Measurements from ENCODE around the gene CTRL. TPM values are rescaled to one million over a fixed set of nuclear protein-coding genes. Genes with fewer than 3 reads are reported as not detected.

Gene CTRL
- total and polyA plus RNA-seq, 4 experiments from 2014 or later: 0.41 to 8.6 (median 3.5) TPM

DNA sequence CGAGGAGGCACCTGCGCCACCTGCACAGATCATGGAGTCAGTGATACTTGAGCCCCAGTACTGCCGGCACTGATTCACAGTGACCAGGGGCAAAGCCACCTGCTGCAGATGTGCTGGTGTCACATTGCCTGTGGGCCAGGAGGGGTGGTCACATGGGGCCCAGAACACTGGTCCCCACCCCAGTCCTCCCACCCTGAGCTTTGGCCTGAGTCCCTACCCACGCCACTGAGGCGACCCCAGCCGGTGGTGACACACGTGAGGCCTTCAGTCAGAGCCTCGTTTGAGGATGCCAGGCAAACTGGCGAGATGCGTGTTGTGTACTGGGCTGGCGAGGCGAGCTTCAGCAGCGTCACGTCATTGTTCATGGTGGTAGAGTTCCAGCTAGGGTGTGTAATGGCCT, 1.5 kb downstream of the CTRL start:
- POLR2A ChIA-PET (ENCODE audit: partially characterized antibody): interaction anchor here (1.6 kb wide), 1 partner anchor 47 kb away, joined by 5 read pairs; no protein-coding TSS in a partner anchor
- intact Hi-C loops (cut with micrococcal nuclease): no loop called here
- Histone ChIP-seq H3K27me3 (ENCODE audit: insufficient read depth, low read length) (no peaks in the 10 kb centered on the region), H3K36me3 (ENCODE audit: insufficient read depth, low read length) (peaks cover 54% of the 10 kb centered on the region), H3K27ac (ENCODE audit: low read depth, low read length) (no peak overlapping the region), H3K4me1 (ENCODE audit: insufficient read depth, low read length) (peaks cover 15% of the 10 kb centered on the region), H3K9me3 (ENCODE audit: control insufficient read depth in 1 of 2, low read length in 2 of 2) (no peaks in the 10 kb centered on the region), H3K4me3 (ENCODE audit: low read length in 2 of 2) (no peak overlapping the region)
- CTCF ChIA-PET (ENCODE audit: partially characterized antibody): interaction anchor here (2.7 to 8.8 kb wide), 3 partner anchors 46 to 409 kb away, joined by 9 to 61 read pairs (median 30); partner anchors contain the start of gene NRN1L
- no peak for DNase-seq
- Mint-ChIP-seq H3K9me3 (no peaks in the 10 kb centered on the region), H3K4me3 (no peak overlapping the region), H3K27ac (no peak overlapping the region), H3K4me1 (peaks cover 6 to 28% (median 17%) of the 10 kb centered on the region in 4 donors), H3K27me3 (no peaks in the 10 kb centered on the region), H3K36me3 (peaks cover 9 to 40% of the 10 kb centered on the region in 2 donors)

DNA sequence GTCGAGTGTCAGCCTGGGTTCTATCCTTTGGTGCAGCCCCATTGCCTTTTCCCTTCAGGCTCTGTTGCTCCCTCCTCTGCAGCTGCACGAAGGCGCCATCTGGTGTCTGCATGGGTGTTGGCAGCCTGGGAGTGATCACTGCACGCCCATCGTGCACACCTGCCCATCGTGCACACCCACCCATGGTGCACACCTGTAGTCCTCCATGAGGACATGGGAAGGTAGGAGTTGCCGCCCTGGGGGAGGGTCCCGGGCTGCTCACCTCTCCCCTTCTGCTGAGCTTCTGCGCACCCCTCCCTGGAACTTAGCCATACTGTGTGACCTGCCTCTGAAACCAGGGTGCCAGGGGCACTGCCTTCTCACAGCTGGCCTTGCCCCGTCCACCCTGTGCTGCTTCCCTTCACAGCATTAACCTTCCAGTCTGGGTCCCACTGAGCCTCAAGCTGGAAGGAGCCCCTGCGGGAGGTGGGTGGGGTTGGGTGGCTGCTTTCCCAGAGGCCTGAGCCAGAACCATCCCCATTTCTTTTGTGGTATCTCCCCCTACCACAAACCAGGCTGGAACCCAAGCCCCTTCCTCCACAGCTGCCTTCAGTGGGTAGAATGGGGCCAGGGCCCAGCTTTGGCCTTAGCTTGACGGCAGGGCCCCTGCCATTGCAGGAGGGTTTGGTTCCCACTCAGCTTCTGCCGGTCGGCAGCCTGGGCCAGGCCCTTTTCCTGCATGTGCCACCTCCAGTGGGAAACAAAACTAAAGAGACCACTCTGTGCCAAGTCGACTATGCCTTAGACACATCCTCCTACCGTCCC, 2.9 kb downstream of the CTRL start:
- CTCF ChIA-PET (ENCODE audit: partially characterized antibody): interaction anchor here (0.7 to 8.8 kb wide), 16 partner anchors 9 to 407 kb away, joined by 3 to 61 read pairs (median 4); partner anchors contain the start of genes EDC4 and NRN1L
- peaks cover 2 to 35% of the 10 kb centered on the region in 2 donors for H3K36me3 Mint-ChIP-seq
- H3K4me1 ChIP-seq (ENCODE audit: insufficient read depth, low read length): peaks cover 7% of the 10 kb centered on the region
- H3K4me1 Mint-ChIP-seq: peaks cover 3 to 16% (median 8%) of the 10 kb centered on the region in 4 donors
- no peak overlapping the region for H3K27ac ChIP-seq (ENCODE audit: low read depth, low read length)
- no peak overlapping the region for H3K4me3 ChIP-seq (ENCODE audit: low read length in 2 of 2)
- no peaks in the 10 kb centered on the region for H3K9me3 ChIP-seq (ENCODE audit: control insufficient read depth in 1 of 2, low read length in 2 of 2)
- H3K27ac Mint-ChIP-seq: peak overlapping the region; percentile 22 to 74 (median 69)
- peaks cover 43% of the 10 kb centered on the region for H3K36me3 ChIP-seq (ENCODE audit: insufficient read depth, low read length)
- H3K9me3 Mint-ChIP-seq: no peaks in the 10 kb centered on the region
- DNase-seq: peak; percentile 70 to 75 (median 72)
- H3K4me3 Mint-ChIP-seq: no peak overlapping the region
- POLR2A ChIA-PET (ENCODE audit: partially characterized antibody): interaction anchor here (0.9 to 1.7 kb wide), 5 partner anchors 8 to 256 kb away, joined by 3 to 10 read pairs (median 5); partner anchors contain the start of genes PSKH1 and PSMB10
- no peaks in the 10 kb centered on the region for H3K27me3 Mint-ChIP-seq
- intact Hi-C loops (cut with micrococcal nuclease): loop anchor here (1.0 to 2.0 kb wide), 4 partner anchors 45 to 408 kb away; partner anchors contain the start of gene THAP11
- no peaks in the 10 kb centered on the region for H3K27me3 ChIP-seq (ENCODE audit: insufficient read depth, low read length)

DNA sequence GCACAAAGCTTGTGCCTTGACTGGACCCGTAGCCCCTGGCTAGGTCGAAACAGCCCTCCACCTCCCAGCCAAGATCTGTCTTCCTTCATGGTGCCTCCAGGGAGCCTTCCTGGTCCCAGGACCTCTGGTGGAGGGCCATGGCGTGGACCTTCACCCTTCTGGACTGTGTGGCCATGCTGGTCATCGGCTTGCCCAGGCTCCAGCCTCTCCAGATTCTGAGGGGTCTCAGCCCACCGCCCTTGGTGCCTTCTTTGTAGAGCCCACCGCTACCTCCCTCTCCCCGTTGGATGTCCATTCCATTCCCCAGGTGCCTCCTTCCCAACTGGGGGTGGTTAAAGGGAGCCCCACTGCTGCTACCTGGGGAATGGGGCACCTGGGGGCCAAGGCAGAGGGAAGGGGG, 3.5 kb downstream of the CTRL start:
- peak overlapping the region in 6 of 7 donors; percentile 22 to 75 (median 69) for H3K27ac Mint-ChIP-seq
- ChIA-PET POLR2A (ENCODE audit: partially characterized antibody) (interaction anchor here (0.9 to 1.7 kb wide), 3 partner anchors 9 to 255 kb away, joined by 3 to 10 read pairs (median 5); partner anchors contain the start of genes PSKH1 and PSMB10), CTCF (ENCODE audit: partially characterized antibody) (interaction anchor here (1.0 to 8.8 kb wide), 13 partner anchors 9 to 407 kb away, joined by 3 to 61 read pairs (median 5); partner anchors contain the start of genes EDC4 and NRN1L)

DNA sequence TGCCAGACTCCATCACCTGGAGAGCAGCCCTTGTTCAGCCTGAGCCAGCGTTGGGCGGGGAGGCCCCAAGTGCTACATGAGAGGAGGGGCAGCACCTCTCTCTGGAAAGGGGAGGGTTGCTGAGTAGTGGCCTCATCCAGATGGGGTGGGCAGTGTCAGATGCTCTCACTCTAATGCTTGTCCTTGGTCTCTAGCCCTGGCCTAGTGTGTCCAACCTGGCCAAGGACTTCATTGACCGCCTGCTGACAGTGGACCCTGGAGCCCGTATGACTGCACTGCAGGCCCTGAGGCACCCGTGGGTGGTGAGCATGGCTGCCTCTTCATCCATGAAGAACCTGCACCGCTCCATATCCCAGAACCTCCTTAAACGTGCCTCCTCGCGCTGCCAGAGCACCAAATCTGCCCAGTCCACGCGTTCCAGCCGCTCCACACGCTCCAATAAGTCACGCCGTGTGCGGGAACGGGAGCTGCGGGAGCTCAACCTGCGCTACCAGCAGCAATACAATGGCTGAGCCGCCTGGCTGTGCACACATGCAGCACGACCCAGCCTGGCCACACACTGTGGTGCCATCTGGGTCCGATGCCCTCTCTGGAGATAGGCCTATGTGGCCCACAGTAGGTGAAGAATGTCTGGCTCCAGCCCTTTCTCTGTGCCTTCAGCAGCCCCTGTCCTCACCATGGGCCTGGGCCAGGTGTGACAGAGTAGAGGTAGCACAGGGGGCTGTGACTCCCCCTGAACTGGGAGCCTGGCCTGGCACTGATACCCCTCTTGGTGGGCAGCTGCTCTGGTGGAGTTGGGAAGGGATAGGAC, 4.3 kb downstream of the CTRL start:
- Mint-ChIP-seq H3K9me3 (no peaks in the 10 kb centered on the region), H3K27me3 (no peaks in the 10 kb centered on the region), H3K36me3 (peaks cover 0 to 34% of the 10 kb centered on the region in 2 donors), H3K4me3 (no peak overlapping the region), H3K27ac (peak overlapping the region in 1 of 7 donors; percentile 24), H3K4me1 (peaks cover 3 to 15% (median 6%) of the 10 kb centered on the region in 4 donors)
- Histone ChIP-seq H3K4me1 (ENCODE audit: insufficient read depth, low read length) (peaks cover 7% of the 10 kb centered on the region), H3K27me3 (ENCODE audit: insufficient read depth, low read length) (no peaks in the 10 kb centered on the region), H3K9me3 (ENCODE audit: control insufficient read depth in 1 of 2, low read length in 2 of 2) (no peaks in the 10 kb centered on the region), H3K4me3 (ENCODE audit: low read length in 2 of 2) (no peak overlapping the region), H3K36me3 (ENCODE audit: insufficient read depth, low read length) (peaks cover 44% of the 10 kb centered on the region), H3K27ac (ENCODE audit: low read depth, low read length) (no peak overlapping the region)
- ChIA-PET POLR2A (ENCODE audit: partially characterized antibody) (interaction anchor here (1.6 to 2.0 kb wide), 3 partner anchors 8 to 34 kb away, joined by 5 to 10 read pairs (median 9); partner anchors contain the start of genes PSKH1 and PSMB10), CTCF (ENCODE audit: partially characterized antibody) (interaction anchor here (1.0 to 8.8 kb wide), 7 partner anchors 8 to 406 kb away, joined by 3 to 61 read pairs (median 7); partner anchors contain the start of gene NRN1L)
- DNase-seq: no peak
- intact Hi-C loops (cut with micrococcal nuclease): no loop called here

More for the DNA sequence above, 3.5 kb downstream of the CTRL start:
- peaks cover 3 to 15% (median 6%) of the 10 kb centered on the region in 4 donors for H3K4me1 Mint-ChIP-seq
- no peak overlapping the region for H3K27ac ChIP-seq (ENCODE audit: low read depth, low read length)
- DNase-seq: peak in 1 of 5 donors; percentile 24
- peaks cover 0 to 36% of the 10 kb centered on the region in 2 donors for H3K36me3 Mint-ChIP-seq
- peaks cover 45% of the 10 kb centered on the region for H3K36me3 ChIP-seq (ENCODE audit: insufficient read depth, low read length)
- H3K9me3 Mint-ChIP-seq: no peaks in the 10 kb centered on the region
- no peaks in the 10 kb centered on the region for H3K27me3 Mint-ChIP-seq
- H3K4me1 ChIP-seq (ENCODE audit: insufficient read depth, low read length): peaks cover 7% of the 10 kb centered on the region
- H3K9me3 ChIP-seq (ENCODE audit: control insufficient read depth in 1 of 2, low read length in 2 of 2): no peaks in the 10 kb centered on the region
- no peaks in the 10 kb centered on the region for H3K27me3 ChIP-seq (ENCODE audit: insufficient read depth, low read length)
- H3K4me3 ChIP-seq (ENCODE audit: low read length in 2 of 2): no peak overlapping the region
- intact Hi-C loops (cut with micrococcal nuclease): loop anchor here (1.0 to 2.0 kb wide), 4 partner anchors 45 to 407 kb away; partner anchors contain the start of gene THAP11
- no peak overlapping the region for H3K4me3 Mint-ChIP-seq

DNA sequence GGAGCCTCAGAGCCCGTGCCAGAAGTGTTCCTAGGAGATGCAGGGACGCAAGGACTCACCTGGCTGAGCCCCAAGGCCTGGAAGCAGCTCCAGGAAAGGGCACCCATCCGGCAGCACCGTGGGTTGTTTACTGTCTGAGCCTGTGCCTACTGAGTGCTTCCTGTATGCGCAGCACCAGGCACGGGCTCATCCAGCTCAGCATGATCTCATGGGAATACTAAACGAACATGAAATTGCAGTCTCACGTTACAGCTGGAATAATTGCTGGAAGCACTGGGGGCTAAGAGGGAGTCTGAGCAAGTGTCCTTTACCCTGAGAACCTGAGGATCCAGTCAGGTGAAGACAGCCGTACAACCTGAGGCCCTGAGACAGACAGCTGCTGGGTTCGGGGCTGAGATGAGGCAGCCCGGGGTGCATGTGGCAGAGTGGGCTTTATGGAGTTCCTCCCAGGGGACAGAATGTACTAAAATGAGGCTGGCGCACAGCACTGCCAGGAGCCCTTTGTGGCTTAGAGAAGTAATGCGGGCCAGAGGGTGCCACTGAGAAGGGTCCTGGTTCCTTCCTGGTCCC, 5.4 kb downstream of the CTRL start:
- Mint-ChIP-seq H3K36me3 (peaks cover 0 to 36% of the 10 kb centered on the region in 2 donors), H3K4me3 (no peak overlapping the region), H3K27me3 (no peaks in the 10 kb centered on the region), H3K27ac (peak overlapping the region in 3 of 7 donors; percentile 37 to 70 (median 42)), H3K4me1 (peaks cover 3 to 21% (median 6%) of the 10 kb centered on the region in 4 donors), H3K9me3 (no peaks in the 10 kb centered on the region)
- ChIA-PET CTCF (ENCODE audit: partially characterized antibody) (interaction anchor here (0.6 to 8.8 kb wide), 10 partner anchors 9 to 411 kb away, joined by 3 to 61 read pairs (median 4); partner anchors contain the start of genes C16orf86, ENKD1 and NRN1L), POLR2A (ENCODE audit: partially characterized antibody) (interaction anchor here (2.0 kb wide), 1 partner anchor 9 kb away, joined by 9 read pairs; no protein-coding TSS in a partner anchor)
- Histone ChIP-seq H3K4me3 (ENCODE audit: low read length in 2 of 2) (no peak overlapping the region), H3K36me3 (ENCODE audit: insufficient read depth, low read length) (peaks cover 34% of the 10 kb centered on the region), H3K27ac (ENCODE audit: low read depth, low read length) (no peak overlapping the region), H3K4me1 (ENCODE audit: insufficient read depth, low read length) (peaks cover 7% of the 10 kb centered on the region), H3K9me3 (ENCODE audit: control insufficient read depth in 1 of 2, low read length in 2 of 2) (no peaks in the 10 kb centered on the region), H3K27me3 (ENCODE audit: insufficient read depth, low read length) (no peaks in the 10 kb centered on the region)
- intact Hi-C loops (cut with micrococcal nuclease): no loop called here
- DNase-seq: no peak

DNA sequence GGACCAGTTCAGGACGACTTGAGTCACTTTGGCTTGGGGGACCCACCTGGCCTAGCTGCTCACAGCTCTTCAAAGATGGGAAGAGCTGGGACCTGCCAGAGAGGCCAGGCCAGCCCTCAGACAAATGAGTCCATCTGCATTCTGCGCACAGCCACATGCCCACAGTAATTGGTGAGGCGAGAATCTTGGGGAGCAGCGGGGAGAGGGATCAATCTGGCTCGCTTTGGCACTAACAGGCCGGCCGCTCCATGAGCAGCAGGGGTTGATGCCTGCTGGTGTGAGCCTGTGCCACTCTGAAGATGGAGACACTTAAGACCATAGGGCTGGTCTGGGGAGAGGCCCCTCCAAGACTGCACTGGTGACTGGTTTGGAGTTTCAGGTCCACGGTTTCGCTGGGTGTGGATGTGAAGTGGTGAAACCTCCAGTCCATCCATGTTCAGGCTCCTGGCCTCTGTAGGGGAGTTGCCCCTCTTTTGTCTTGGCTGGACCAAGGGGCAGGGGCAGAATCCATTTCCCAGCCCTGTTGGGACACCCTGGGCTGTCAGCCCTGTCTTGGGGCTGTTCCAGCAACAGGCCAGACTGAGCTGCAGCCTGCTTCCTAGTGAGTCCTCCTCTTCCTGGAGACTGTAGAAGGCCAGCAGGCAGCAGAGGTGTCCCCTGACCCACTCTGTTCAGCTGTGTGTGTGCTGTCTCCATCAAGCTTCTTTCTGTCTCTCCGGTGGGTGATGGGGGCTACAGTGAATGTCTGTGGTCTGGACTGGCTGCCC, 7.3 kb downstream of the CTRL start:
- intact Hi-C loops (cut with micrococcal nuclease): no loop called here
- Mint-ChIP-seq H3K4me1 (peaks cover 3 to 21% (median 6%) of the 10 kb centered on the region in 4 donors), H3K4me3 (no peak overlapping the region), H3K9me3 (no peaks in the 10 kb centered on the region), H3K36me3 (peaks cover 0 to 30% of the 10 kb centered on the region in 2 donors), H3K27ac (peak overlapping the region in 5 of 7 donors; percentile 14 to 70 (median 29)), H3K27me3 (no peaks in the 10 kb centered on the region)
- Histone ChIP-seq H3K4me1 (ENCODE audit: insufficient read depth, low read length) (peaks cover 7% of the 10 kb centered on the region), H3K4me3 (ENCODE audit: low read length in 2 of 2) (no peak overlapping the region), H3K36me3 (ENCODE audit: insufficient read depth, low read length) (peaks cover 25% of the 10 kb centered on the region), H3K27ac (ENCODE audit: low read depth, low read length) (no peak overlapping the region), H3K27me3 (ENCODE audit: insufficient read depth, low read length) (no peaks in the 10 kb centered on the region), H3K9me3 (ENCODE audit: control insufficient read depth in 1 of 2, low read length in 2 of 2) (no peaks in the 10 kb centered on the region)
- no peak for DNase-seq
- ChIA-PET CTCF (ENCODE audit: partially characterized antibody) (interaction anchor here (0.6 to 8.8 kb wide), 6 partner anchors 8 to 403 kb away, joined by 3 to 61 read pairs (median 5); partner anchors contain the start of gene NRN1L), POLR2A (ENCODE audit: partially characterized antibody) (interaction anchor here (0.6 to 1.6 kb wide), 2 partner anchors 11 to 403 kb away, joined by 3 to 4 read pairs; no protein-coding TSS in a partner anchor)
